NK-92 (cell line): ENCODE results near the gene ZBTB38.

Experiments
- DNase-seq: peaks from one replicate; lab custom pipeline; 2025; ENCODE audit not compliant: unreplicated experiment; lab: John Stamatoyannopoulos, UW

Gene ZBTB38

GRCh38 chr3:141386611-141387111 is 18.4 kb downstream of the ZBTB38 start:
- DNase-seq: no peak

GRCh38 chr3:141387516-141387915 is 19.2 kb downstream of the ZBTB38 start:
- DNase-seq: no peak

GRCh38 chr3:141388395-141388794 is 20.1 kb downstream of the ZBTB38 start:
- no peak for DNase-seq

GRCh38 chr3:141388823-141389621 is 20.7 kb downstream of the ZBTB38 start:
- no peak for DNase-seq

- DNase-seq: no peak
Measured at GRCh38 chr3:141389703-141390102, 21.4 kb downstream of the ZBTB38 start.

- no peak for DNase-seq
Measured at GRCh38 chr3:141390747-141391146, 22.4 kb downstream of the ZBTB38 start.

- DNase-seq: no peak
Measured at GRCh38 chr3:141391298-141391990, 23.1 kb downstream of the ZBTB38 start.

GRCh38 chr3:141391991-141392316 is 23.6 kb downstream of the ZBTB38 start:
- no peak for DNase-seq

- no peak for DNase-seq
Measured at GRCh38 chr3:141392416-141392815, 24.1 kb downstream of the ZBTB38 start.

GRCh38 chr3:141392897-141393734 is 24.8 kb downstream of the ZBTB38 start:
- DNase-seq: no peak

- DNase-seq: no peak
Measured at GRCh38 chr3:141393735-141394076, 25.4 kb downstream of the ZBTB38 start.

- DNase-seq: no peak
Measured at GRCh38 chr3:141394560-141394959, 26.3 kb downstream of the ZBTB38 start.

- DNase-seq: no peak
Measured at GRCh38 chr3:141395005-141395589, 26.8 kb downstream of the ZBTB38 start.

GRCh38 chr3:141397996-141398395 is 29.7 kb downstream of the ZBTB38 start:
- no peak for DNase-seq

- no peak for DNase-seq
Measured at GRCh38 chr3:141399200-141399599, 30.9 kb downstream of the ZBTB38 start.

- no peak for DNase-seq
Measured at GRCh38 chr3:141400073-141400971, 32.0 kb downstream of the ZBTB38 start.

GRCh38 chr3:141401095-141401494 is 32.8 kb downstream of the ZBTB38 start:
- DNase-seq: no peak

GRCh38 chr3:141401573-141402475 is 33.5 kb downstream of the ZBTB38 start:
- DNase-seq: no peak

GRCh38 chr3:141402476-141403171 is 34.3 kb downstream of the ZBTB38 start:
- DNase-seq: no peak
